Ovary (tissue), 9 donors: Measurements from ENCODE around the gene PLCH2. TPM values are rescaled to one million over a fixed set of nuclear protein-coding genes. Genes with fewer than 3 reads are reported as not detected.

Source experiments
- DNase-seq, 5 donors: peaks; one replicate each; pipeline ENCODE4 v3.0.0-alpha.2; 2019 to 2020
- H3K27ac ChIP-seq, 2 donors: fragments of 200-600 bp; one replicate each; pipeline versions ENCODE4 v1.5.1 to v1.8.0; 2019 to 2022
- H3K27me3 ChIP-seq: fragments of 200-600 bp; one replicate; pipeline ENCODE4 v1.8.0; 2022
- H3K36me3 ChIP-seq: fragments of 200-600 bp; sonication (generic); one replicate; pipeline ENCODE4 v1.5.1; 2019
- H3K4me1 ChIP-seq: one replicate; pipeline ENCODE4 v1.8.1; 2013; ENCODE audit warnings: mild to moderate bottlenecking, moderate library complexity; ENCODE audit not compliant: insufficient read depth
- H3K4me3 ChIP-seq: fragments of 200-600 bp; sonication (generic); one replicate; pipeline ENCODE4 v1.5.1; 2017
- H3K9me3 ChIP-seq, 2 donors: fragments of 200-600 bp in 1 of 2; sonication (generic) in 1 of 2; one replicate each; pipeline versions ENCODE4 v1.5.1 to v1.8.1; 2013 to 2019; ENCODE audit warnings: mild to moderate bottlenecking in 1 of 2, moderate library complexity in 1 of 2
- EP300 ChIP-seq: sonication (generic); formaldehyde crosslinking; IDR thresholded peaks from one replicate; pipeline ENCODE4 v1.6.1; 2017; ENCODE audit warnings: antibody characterized with exemption
- POLR2A ChIP-seq: fragments of 450-650 bp; IDR thresholded peaks from one replicate; pipeline ENCODE4 v1.6.1; 2017; ENCODE audit warnings: antibody characterized with exemption, mild to moderate bottlenecking, moderate library complexity
- WGBS, 3 donors: extraction: QIAGEN DNeasy Blood & Tissue Kit in 1 of 3; methylation state at CpG; one replicate each; pipeline versions ENCODE4 v1.1.5 to v1.1.7; 2013 to 2017; 5-methylcytosine and 5-hydroxymethylcytosine counted together
- intact Hi-C, 4 donors: fragments of 100-400 bp; cut with DNase I; formaldehyde crosslinking; loops; one replicate each; pipeline versions ENCODE4 v1.11.0 to v1.15.1; 2022 to 2023
- polyA plus RNA-seq, 2 donors: library from polyadenylated mRNA; stranded (reverse); fragments of 200-250 nt in 1 of 2; fragments of 350-450 nt in 1 of 2; fragmentation: Illumina TruSeq in 1 of 2; extraction: RNeasy Lipid Tissue Mini Kit (QIAGEN cat#74804) in 1 of 2; gene quantifications; one replicate each; pipeline ENCODE4 v1.2.3, GENCODE V29; 2013 to 2014
- total RNA-seq, 7 donors: library from RNA; depleted of rRNA in 2 of 7; stranded (reverse); fragments of >200 nt in 2 of 7; fragmentation: NEBNext Ultra II Directional in 3 of 7; extraction: Animal tissue kit (Norgen Biotek cat#: 25700) in 3 of 7; gene quantifications; one replicate each; pipeline versions ENCODE4 v1.1.0 to v1.2.4, GENCODE V29; 2016 to 2023
- TF ChIP-seq, protein P1 (sequence below), 3 donors: fragments of 450-650 bp in 2 of 3; fragments of 200-600 bp in 1 of 3; IDR thresholded peaks; one replicate each; pipeline versions ENCODE4 v1.5.1 to v1.8.0; 2016 to 2022; ENCODE audit warnings: antibody characterized with exemption in 3 of 3, mild to moderate bottlenecking in 1 of 3
- donor health status: DM: no; HTN: no; CAD: no; lungs with moderate emphysema.
- donor health status: DM: no; HTN: no; CAD: no.
- donor health status: Bipolar disorder and iron deficiency.
- donor health status: DM: yes; HTN: yes; CAD: no.
- donor health status: DM: no; HTN: no; CAD: no.
- donor health status: DM: yes; HTN: yes; CAD: no.

PLCH2 gene
- total and polyA plus RNA-seq, 9 donors = 0.05 to 0.84 (median 0.34) TPM; not detected in 1

DNA sequence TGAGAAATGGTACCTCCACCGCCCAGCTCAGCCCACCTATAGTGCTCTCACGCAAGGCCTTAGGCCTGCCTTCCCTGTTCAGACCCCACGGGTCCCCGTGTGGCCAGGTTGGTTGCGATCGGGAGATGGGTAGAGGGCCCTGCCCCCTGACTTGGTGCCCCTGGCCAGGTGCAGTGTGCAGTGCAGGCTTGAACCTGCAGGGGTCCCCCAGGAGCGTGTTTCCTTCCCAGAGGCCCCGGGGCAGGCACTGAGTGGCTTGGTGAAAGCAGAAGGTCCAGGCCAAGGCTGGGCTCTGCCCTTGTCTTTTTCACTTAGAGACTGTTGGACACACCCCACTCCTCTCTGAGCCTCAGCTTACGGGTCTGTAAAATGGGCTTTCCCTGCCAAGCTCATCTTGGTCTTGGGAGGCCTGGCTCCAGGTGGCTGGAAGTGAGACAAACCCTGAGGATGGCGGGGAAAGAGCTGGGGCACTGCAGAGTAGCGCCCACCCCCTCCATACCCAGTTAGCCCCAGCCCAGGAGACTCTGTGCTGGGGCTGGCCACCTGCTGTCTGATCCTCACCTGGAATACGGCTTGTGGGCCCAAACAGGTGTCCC lies 63.3 kb downstream of the PLCH2 start:
- no peak for DNase-seq
- Histone ChIP-seq H3K4me1 (peaks cover under 1% of the 10 kb centered on the region), H3K9me3 (no peaks in the 10 kb centered on the region), H3K4me3 (no peak overlapping the region), H3K36me3 (no peaks in the 10 kb centered on the region), H3K27ac (no peak overlapping the region), H3K27me3 (no peaks in the 10 kb centered on the region)
- TF ChIP-seq POLR2A = no peak
- TF ChIP-seq, protein P1, sequence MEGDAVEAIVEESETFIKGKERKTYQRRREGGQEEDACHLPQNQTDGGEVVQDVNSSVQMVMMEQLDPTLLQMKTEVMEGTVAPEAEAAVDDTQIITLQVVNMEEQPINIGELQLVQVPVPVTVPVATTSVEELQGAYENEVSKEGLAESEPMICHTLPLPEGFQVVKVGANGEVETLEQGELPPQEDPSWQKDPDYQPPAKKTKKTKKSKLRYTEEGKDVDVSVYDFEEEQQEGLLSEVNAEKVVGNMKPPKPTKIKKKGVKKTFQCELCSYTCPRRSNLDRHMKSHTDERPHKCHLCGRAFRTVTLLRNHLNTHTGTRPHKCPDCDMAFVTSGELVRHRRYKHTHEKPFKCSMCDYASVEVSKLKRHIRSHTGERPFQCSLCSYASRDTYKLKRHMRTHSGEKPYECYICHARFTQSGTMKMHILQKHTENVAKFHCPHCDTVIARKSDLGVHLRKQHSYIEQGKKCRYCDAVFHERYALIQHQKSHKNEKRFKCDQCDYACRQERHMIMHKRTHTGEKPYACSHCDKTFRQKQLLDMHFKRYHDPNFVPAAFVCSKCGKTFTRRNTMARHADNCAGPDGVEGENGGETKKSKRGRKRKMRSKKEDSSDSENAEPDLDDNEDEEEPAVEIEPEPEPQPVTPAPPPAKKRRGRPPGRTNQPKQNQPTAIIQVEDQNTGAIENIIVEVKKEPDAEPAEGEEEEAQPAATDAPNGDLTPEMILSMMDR (IDR thresholded peaks at IDR 0.05) = no peak
- intact Hi-C loops = no loop called here
- WGBS, 3 donors = 71 to 82% (median 78%) methylated on average over 12 of the region's 12 CpGs

DNA sequence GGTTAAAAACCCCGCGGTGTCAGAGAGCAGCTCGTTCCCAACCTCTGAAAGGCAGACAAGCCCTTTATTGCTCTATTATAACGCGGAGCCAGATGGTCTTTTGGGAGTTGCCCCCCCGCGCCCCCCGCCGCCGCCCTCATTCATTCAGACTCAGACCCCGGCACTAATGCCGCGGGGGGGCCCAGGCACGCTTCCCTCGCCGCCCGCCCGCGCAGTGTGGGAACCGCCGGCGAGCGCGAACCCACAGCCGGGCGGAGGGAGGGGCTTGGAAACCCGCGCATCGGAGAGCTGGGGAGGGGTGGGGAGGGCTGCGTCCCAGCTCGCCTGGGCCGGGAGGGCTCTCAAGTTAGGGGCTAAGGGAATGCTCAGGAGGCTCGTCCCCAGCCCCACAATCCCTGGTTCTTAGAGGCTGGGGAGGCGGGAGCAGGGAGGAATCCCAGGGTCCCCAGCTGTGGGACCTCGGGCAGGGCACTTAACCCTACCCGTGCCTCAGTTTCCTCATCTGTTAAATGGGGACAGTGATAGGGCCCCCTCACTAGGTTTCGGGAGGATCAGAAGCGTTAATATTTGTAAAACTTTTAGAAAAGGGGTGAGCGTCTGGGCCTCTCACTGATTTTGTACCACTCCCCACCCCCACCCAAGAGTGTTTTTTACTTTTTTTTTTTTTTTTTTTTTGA lies 64.9 kb downstream of the PLCH2 start:
- no peaks in the 10 kb centered on the region for H3K27me3 ChIP-seq
- H3K36me3 ChIP-seq = no peaks in the 10 kb centered on the region
- peaks cover 10% of the 10 kb centered on the region for H3K4me1 ChIP-seq
- no peaks in the 10 kb centered on the region for H3K9me3 ChIP-seq
- no peak for TF ChIP-seq POLR2A
- TF ChIP-seq, protein P1 (IDR thresholded peaks at IDR 0.05) = no peak
- no peak for TF ChIP-seq EP300
- no peak overlapping the region for H3K4me3 ChIP-seq
- no peak overlapping the region for H3K27ac ChIP-seq
- intact Hi-C loops = loop anchor here in 1 of 4 donors (10.0 kb wide), 1 partner anchor 366 kb away; no protein-coding TSS in a partner anchor
- WGBS, 3 donors = 11 to 25% (median 12%) methylated on average over 18 to 39 of the region's 39 CpGs
- DNase-seq = no peak

DNA sequence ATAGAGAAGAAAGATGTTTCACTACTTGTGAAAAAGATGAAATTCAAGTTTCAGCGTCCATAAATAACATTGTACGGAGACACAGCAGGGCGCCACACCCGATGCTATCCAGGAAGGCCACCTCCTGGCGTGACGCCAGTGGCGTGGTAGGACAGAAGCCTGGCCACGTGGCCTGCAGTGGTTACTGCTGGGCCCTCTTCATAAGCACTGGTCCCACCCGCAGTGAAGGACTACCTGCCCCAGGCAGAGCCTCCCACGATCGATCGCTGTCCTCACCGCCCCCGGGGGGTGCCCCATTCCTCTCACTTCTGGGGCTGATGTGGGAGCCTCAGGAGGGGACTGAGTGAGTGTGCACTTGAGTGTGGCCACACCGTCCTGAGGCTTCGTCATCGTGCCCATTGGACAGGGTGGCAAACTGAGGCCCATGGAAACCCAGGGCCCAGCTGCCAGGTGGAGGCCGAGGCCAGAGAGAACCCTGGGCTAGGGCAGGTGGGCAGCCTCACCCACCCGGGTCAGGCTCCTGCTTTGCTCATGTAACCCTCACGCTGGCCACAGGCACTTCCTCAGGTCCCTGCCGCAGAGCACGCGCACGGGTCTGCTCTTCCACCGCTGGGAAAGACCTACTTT lies 65.6 kb downstream of the PLCH2 start:
- Histone ChIP-seq H3K4me3 (no peak overlapping the region), H3K36me3 (no peaks in the 10 kb centered on the region), H3K27ac (no peak overlapping the region), H3K27me3 (no peaks in the 10 kb centered on the region), H3K9me3 (no peaks in the 10 kb centered on the region), H3K4me1 (peaks cover 15% of the 10 kb centered on the region)
- 74 to 80% (median 78%) methylated on average over 24 to 25 of the region's 25 CpGs for WGBS, 3 donors
- TF ChIP-seq EP300 (no peak), POLR2A (no peak)
- TF ChIP-seq, protein P1 (IDR thresholded peaks at IDR 0.05) = no peak
- no peak for DNase-seq
- intact Hi-C loops = loop anchor here in 1 of 4 donors (10.0 kb wide), 1 partner anchor 367 kb away; no protein-coding TSS in a partner anchor

DNA sequence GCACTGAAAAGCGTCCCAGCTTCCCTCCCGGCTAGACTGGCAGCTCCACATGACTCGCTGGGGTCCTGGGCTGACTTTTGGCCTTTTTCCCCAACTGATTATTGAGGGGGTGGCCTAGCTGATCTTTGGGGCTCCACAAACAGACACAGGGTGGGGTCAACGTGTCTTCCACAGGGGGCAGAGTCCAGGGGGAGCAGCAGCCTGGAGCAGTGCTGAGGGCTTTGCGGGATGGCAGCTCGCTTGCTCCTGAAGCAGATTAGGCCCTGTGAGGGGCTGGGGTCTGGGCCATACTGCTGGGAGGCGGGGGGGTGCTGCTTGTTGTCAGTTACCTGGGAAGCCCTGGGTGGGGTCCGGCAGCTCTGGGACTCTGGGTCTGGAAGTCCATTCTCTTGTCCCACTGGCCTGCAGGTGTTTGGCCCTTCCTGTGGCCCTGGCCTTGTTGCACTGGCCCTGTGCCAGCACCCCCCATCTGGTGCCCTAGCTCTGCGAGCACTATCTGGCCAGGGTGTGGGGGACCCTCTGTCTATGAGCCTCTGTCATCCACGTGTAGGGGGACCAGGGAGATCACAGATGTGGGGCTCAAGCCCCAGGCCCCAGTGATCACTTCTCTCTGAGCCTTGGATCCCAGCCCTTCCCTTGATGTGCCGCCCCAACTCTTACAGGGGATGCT lies 66.3 kb downstream of the PLCH2 start:
- H3K4me3 ChIP-seq = no peak overlapping the region
- WGBS, 3 donors = 78 to 85% (median 80%) methylated on average over 11 of the region's 11 CpGs
- no peaks in the 10 kb centered on the region for H3K27me3 ChIP-seq
- DNase-seq = no peak
- peaks cover 16% of the 10 kb centered on the region for H3K4me1 ChIP-seq
- TF ChIP-seq, protein P1 (IDR thresholded peaks at IDR 0.05) = no peak
- TF ChIP-seq EP300 (no peak), POLR2A (no peak)
- intact Hi-C loops = loop anchor here in 1 of 4 donors (10.0 kb wide), 1 partner anchor 368 kb away; no protein-coding TSS in a partner anchor
- no peak overlapping the region for H3K27ac ChIP-seq
- no peaks in the 10 kb centered on the region for H3K36me3 ChIP-seq
- H3K9me3 ChIP-seq = no peaks in the 10 kb centered on the region
